BJ (cell line): ENCODE measurements around the gene SENP8. TPM values are rescaled to one million over a fixed set of nuclear protein-coding genes. Genes with fewer than 3 reads are reported as not detected.

Source experiments
- CTCF ChIA-PET: fragments of 350-600 bp; formaldehyde crosslinking; extraction: SDS; loops from one replicate; lab custom pipeline; 2021; ENCODE audit warnings: antibody characterized with exemption, inconsistent platforms; lab: Yijun Ruan, JAX
- POLR2A ChIA-PET: fragments of 300-600 bp; sonication (Branson Sonifier 250); formaldehyde crosslinking; extraction: SDS; loops from one replicate; lab custom pipeline; 2021; ENCODE audit warnings: antibody characterized with exemption; lab: Charles Lee
- DNase-seq: peaks from one replicate; pipeline ENCODE4 v3.0.0-alpha.2; 2011; ENCODE audit warnings: low read depth
- H3K27me3 ChIP-seq: 2 replicates; pipeline ENCODE4 v1.6.0; 2011; ENCODE audit warnings: low read length; ENCODE audit not compliant: control insufficient read depth, insufficient read depth
- H3K36me3 ChIP-seq: 2 replicates; pipeline ENCODE4 v1.5.1; 2011; ENCODE audit warnings: low read length; ENCODE audit not compliant: control insufficient read depth, insufficient read depth
- H3K4me3 ChIP-seq: 2 replicates; pipeline ENCODE4 v1.5.1; 2011; ENCODE audit warnings: low read depth, mild to moderate bottlenecking, control low read depth, low read length
- polyA plus RNA-seq: library from polyadenylated mRNA; depleted of rRNA; stranded (reverse); fragments of >200 nt; gene quantifications from 2 replicates; pipeline ENCODE4 v1.2.3, GENCODE V29; 2011
- TF ChIP-seq, protein P1 (sequence below): IDR thresholded peaks from 2 replicates; pipeline ENCODE4 v1.5.1; 2011; ENCODE audit warnings: low read depth, mild to moderate bottlenecking, control low read depth, inconsistent platforms, low read length, moderate library complexity; ENCODE audit not compliant: insufficient read depth

Gene SENP8
- polyA plus RNA-seq, 1 experiment: 3.1 TPM

DNA sequence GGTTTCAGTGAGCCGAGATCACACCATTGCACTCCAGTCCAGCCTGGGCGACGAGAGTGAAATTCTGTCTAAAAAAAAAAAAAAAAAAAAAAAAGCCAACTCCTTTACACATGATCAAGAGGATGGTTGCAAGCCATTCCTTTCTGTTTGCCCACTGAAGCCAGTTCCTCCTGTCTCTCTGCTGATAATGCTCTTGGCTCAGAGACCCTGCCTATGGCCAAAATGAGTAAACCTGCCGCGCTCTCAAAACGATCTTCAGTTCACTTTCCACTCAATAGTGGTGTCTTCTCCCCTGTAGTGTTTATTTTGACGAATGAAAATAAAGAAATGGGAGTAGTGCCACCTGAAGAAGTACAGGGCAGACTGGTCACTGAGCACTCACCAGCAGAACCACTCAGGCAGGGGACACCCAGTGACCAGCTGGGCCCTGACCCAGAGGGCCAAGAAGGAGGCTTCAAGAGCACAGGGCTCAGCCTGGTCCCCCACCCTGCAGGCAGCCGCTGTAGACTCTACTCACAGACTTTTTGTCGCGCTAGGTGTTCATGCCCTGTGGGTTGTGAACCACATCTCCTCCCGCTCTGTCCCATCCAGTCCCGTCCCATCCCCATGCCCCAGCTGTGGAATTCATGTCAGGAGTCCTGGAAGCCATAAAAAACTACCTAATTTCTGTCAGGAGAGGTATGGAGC lies 55.8 kb downstream of the SENP8 start:
- CTCF ChIA-PET: no interaction called here
- H3K4me3 ChIP-seq: no peak overlapping the region
- TF ChIP-seq, protein P1, sequence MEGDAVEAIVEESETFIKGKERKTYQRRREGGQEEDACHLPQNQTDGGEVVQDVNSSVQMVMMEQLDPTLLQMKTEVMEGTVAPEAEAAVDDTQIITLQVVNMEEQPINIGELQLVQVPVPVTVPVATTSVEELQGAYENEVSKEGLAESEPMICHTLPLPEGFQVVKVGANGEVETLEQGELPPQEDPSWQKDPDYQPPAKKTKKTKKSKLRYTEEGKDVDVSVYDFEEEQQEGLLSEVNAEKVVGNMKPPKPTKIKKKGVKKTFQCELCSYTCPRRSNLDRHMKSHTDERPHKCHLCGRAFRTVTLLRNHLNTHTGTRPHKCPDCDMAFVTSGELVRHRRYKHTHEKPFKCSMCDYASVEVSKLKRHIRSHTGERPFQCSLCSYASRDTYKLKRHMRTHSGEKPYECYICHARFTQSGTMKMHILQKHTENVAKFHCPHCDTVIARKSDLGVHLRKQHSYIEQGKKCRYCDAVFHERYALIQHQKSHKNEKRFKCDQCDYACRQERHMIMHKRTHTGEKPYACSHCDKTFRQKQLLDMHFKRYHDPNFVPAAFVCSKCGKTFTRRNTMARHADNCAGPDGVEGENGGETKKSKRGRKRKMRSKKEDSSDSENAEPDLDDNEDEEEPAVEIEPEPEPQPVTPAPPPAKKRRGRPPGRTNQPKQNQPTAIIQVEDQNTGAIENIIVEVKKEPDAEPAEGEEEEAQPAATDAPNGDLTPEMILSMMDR: no peak

DNA sequence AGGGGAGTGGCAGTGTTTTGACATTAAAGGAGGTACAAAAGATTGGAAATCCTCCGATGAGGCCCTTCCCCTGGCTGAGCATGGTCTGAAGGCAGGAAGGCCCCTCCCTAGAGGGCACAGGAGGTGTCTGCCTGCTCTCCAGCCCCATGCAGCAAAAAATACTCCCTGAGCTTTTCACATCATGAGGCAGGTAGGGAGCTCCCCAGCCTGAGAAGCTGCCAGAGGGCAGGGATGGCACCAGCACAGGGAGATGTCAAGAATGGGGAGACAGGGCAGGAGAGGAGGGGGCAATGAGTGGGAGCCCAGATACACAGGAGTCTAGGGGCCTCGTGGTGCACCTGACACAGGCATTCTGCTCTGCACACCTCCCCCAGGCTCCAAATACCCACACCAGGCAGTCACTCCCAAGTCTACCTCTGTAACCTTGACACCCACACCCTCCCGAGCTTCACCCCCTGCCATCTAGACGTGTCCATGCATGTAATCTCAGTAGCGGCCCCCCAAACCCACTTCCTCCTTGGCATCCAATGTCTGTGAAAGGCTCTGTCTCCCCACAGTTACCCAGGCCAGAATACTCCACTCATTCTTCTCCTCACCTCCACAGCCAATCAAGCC lies 56.5 kb downstream of the SENP8 start:
- Histone ChIP-seq H3K36me3 (no peaks in the 10 kb centered on the region), H3K4me3 (no peak overlapping the region), H3K27me3 (peaks cover 11% of the 10 kb centered on the region)
- ChIA-PET CTCF (interaction anchor here (0.9 to 2.5 kb wide), 2 partner anchors 18 to 52 kb away, joined by 4 to 9 read pairs; no protein-coding TSS in a partner anchor), POLR2A (no interaction called here)
- no peak for DNase-seq
- TF ChIP-seq, protein P1: no peak

More for the DNA sequence above, 55.8 kb downstream of the SENP8 start:
- POLR2A ChIA-PET: no interaction called here
- H3K27me3 ChIP-seq: peaks cover 11% of the 10 kb centered on the region
- H3K36me3 ChIP-seq: no peaks in the 10 kb centered on the region
- DNase-seq: no peak

DNA sequence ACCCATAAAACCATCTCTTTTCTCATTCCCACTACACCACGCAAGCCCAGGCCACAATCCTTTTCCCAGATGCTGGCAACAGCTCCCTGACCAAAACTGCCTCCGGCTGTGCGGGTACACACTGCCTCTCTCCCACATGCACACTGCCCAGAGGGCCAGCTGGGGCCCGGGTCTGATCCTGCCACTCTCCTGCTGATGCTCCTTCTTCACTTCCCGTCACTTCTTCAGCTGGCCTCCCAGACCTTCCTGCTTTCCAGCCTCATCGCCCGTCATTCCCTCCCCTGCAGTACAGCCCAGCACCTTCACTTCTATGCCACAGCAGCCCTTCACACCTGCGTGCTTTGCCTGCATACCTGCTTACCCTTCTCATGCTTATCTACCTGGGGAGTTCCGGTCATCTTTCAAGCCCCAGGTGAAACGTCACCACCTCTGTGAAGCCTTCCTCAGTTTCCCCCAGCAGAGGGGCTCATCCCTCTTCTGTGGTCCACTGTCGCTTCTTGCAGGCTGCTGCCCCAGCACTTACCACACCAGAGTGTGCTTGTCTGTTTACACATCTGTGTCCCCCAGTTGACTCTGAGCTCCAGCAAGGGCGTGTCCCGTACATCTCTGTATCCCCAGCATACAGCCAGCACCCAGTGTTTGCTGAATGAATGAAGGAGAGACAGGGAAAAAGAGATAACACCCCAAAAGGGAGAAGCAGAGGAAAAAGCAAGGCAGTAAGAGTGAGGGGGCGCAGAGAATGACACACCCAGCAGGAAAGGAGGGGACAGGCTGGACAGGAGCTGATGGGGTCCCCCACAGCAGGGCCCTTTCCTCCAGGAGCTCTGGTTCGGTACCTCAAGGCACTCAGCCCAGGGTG lies 57.2 kb downstream of the SENP8 start:
- peaks cover 11% of the 10 kb centered on the region for H3K27me3 ChIP-seq
- H3K36me3 ChIP-seq: no peaks in the 10 kb centered on the region
- TF ChIP-seq, protein P1: no peak
- ChIA-PET POLR2A (no interaction called here), CTCF (interaction anchor here (0.9 to 2.5 kb wide), 2 partner anchors 19 to 51 kb away, joined by 4 to 9 read pairs; no protein-coding TSS in a partner anchor)
- no peak for DNase-seq
- H3K4me3 ChIP-seq: no peak overlapping the region

DNA sequence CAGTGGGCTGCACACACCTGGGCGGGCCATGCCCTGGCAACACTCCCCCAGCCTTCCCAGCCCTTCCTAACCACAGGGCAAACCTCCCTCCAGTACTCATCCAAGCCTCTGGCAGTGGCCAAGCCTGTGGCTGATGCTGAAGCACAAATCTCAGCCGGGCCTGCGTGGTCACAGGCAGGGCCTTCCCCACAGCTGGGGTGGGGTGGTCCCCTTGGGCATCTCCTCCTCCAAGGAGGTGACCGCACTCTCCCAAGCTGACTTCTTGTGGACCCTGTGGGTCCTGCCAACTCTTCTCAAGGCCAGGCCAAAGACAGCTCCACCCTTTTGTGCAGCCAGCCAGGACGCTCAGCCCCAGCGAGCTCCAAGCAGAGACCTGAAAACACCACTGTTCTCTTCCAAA lies 58.0 kb downstream of the SENP8 start:
- DNase-seq: no peak
- POLR2A ChIA-PET: interaction anchor here (0.7 kb wide), 1 partner anchor 20 kb away, joined by 8 read pairs; no protein-coding TSS in a partner anchor
- CTCF ChIA-PET: interaction anchor here (2.5 kb wide), 1 partner anchor 20 kb away, joined by 9 read pairs; no protein-coding TSS in a partner anchor

More for the DNA sequence above, 58.0 kb downstream of the SENP8 start:
- TF ChIP-seq, protein P1: no peak
- H3K4me3 ChIP-seq: no peak overlapping the region
- peaks cover 10% of the 10 kb centered on the region for H3K27me3 ChIP-seq
- no peaks in the 10 kb centered on the region for H3K36me3 ChIP-seq
